ACHN (cell line): Measurements from ENCODE around the gene DACT3.

Experiments used
- DNase-seq: peaks from one replicate; pipeline ENCODE4 v3.0.0-alpha.2; 2015
- in situ Hi-C: cut with HindIII; loops from 2 replicates; pipeline ENCODE4 v1.10.0; 2017; ENCODE audit warnings: low sequenced_read_pairs, low pct_ligation_motif_present, low pct_unique_long_range_greater_than_20kb

Gene DACT3

DNA sequence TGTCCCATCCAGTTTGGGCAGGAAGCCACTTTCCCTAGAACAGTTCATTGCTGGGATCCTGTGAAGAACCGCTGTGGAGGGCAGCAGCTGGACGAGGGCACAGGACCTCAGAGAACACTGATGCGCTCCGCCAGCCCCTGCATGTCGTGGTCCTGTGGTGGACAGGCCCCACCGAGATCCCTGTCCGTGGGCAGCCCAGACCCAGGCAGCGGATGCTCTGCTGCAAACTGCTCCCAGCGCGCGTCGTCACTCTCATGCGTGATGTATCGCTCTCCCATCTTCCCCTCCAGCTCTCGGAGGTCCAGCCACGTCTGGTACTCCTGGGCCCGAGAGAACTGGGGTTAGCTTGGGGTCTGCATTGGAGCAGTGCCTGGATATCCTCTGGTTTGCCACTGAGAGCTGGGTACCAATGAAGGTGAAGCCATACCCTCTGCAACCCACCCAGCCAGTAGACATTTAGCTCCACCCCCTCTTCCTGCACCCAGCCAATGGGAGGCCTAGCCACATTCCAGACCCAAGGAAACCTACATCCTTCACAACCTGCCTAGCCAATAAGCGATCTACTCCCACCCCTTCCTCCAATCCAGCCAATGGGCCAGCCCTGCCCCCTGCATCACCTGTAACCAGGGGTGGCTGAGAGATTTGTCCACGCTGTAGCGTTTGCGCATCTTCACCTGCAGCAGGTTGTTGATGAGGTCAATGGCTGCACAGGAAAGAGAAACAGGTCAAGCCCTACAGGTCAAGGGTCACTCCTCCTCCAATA, 13.6 kb upstream of the DACT3 start:
- in situ Hi-C loops, result no loop called here
- DNase-seq, result peak; percentile 24

- in situ Hi-C loops, result no loop called here
- no peak for DNase-seq
These were observed 9.8 kb upstream of the DACT3 start for GRCh38 chr19:46670813-46671212.

DNA sequence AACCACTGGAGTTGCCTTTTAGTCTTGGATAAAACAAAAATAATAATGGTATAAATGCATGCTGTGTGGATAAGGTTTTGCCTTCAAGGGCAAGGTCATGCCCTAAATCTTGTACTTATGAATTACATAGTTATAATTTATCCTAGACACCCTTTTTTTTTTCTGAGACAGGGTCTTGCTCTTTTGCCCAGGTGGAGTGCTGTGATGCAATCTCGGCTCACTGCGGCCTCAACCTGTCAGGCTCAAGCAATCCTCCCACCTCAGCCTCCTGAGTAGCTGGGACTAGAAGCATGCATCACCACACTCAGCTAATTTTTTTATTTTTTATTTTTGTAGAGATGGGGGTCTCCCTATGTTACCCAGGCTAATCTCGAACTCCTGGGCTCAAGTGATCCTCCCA, 7.7 kb upstream of the DACT3 start:
- DNase-seq, result no peak
- in situ Hi-C loops, result no loop called here

DNA sequence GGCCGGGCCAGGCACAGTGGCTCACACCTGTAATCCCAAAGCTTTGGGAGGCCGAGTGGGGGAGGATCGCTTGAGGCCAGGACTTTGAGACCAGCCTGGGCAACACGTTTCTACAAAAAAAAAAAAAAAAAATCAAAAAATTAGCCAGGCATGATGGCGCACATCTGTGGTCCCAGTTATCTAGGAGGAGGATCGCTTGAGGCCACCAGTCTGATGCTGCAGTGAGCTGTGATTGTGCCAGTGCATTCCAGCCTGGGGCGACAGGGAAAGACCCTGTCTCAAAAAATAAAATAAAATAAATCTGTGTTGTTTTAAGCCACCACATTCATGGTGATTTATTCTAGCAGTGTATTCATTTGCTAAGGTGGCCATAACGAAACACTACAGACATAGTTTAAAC, 4.1 kb upstream of the DACT3 start:
- no peak for DNase-seq
- in situ Hi-C loops, result no loop called here

GRCh38 chr19:46661735-46662592, 982 bp upstream of the DACT3 start:
- in situ Hi-C loops, result no loop called here

GRCh38 chr19:46660551-46661019, 397 bp downstream of the DACT3 start:
- no peak for DNase-seq
- in situ Hi-C loops, result no loop called here

More at GRCh38 chr19:46661735-46662592, 982 bp upstream of the DACT3 start:
- DNase-seq, result peak; percentile 84

DNA sequence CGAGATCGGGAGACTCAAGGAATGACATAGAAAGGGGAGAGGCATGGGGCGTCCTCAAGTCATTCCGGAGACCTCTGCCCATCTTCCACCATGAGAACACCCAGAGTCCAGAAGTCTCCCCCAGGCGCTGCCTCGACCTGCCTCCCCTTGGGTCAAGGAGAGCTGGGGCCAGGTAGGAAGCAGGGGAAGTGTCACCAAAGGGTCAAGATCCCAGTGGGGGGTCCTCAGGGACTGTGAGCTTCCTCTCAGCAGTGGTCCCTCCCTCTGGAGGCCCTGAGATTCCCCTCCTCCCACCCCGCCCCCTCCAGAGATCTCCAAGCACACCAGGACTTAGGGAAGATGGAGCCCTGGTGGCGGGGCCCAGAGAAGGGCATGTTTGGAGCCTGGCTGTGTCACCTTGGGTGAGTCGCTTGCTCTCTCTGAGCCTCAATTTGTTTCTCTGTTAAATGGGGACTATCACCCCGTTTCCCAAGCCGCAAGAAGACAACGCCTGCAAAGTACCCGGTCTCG, 919 bp downstream of the DACT3 start:
- DNase-seq, result no peak
- in situ Hi-C loops, result no loop called here

DNA sequence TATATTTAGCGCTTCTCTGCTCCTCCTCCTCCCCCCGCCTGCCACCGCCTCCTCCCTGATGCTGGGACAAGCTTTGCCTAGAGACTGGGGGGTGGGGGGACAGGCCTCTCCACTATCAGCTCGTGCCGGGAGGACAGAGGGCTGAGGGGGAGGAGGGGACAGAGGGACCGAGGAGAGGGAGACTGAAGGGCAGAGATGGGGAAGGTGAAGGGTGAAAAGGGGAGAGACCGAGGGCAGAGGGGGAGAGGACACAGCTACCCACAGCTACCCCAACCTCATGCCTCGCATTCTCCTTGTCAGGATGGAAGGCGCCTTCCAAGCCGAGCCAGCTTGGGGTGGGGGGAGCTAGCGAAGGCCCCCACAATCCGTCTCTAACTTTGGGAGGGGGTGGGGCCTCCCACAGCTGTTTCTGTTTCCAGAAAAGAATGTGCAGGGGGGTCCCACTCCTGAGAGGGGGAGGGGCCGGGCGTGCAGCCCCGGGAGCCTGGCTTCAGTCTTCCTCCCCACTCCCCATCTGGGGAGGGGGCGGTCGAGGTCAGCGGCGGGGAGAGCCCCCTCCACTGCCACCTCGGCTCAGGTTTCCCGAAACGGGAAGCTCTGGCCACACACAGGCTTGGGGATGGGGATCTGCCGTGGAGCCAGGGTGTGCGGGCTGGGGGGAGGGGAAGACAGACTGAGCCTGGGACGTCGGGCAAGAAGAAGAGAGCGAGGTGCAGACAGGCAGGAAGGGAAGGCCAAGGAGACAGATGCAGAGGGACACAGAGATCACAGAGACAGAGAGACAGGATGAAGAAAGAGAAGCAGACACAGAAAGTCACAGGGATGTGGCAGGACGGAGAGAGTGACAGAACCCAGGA, 1.6 kb downstream of the DACT3 start:
- in situ Hi-C loops, result no loop called here
- DNase-seq, result no peak

- in situ Hi-C loops, result no loop called here
These were observed 4.4 kb downstream of the DACT3 start for GRCh38 chr19:46656541-46656940.

GRCh38 chr19:46654621-46655152, 6.3 kb downstream of the DACT3 start:
- in situ Hi-C loops, result no loop called here

More at GRCh38 chr19:46656541-46656940, 4.4 kb downstream of the DACT3 start:
- no peak for DNase-seq

DNA sequence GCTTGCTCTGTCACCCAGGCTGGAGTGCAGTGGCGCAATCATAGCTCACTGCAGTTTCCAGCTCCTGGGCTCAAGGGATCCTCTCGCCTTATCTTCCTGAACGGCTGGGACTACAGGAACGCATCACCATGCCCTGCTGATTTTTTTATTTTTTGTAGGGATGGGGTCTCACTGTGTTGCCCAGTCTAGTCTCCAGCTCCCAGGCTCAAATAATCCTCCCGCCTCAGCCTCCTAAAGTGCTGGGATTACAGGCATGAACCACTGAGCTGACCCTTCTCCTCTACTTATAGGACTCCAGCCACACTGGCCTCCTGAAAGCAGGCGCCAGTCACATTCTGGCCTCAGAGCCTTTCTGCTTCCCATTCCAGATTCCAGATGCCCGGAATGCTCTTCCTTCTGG, 10.5 kb downstream of the DACT3 start:
- no peak for DNase-seq
- in situ Hi-C loops, result no loop called here

More at GRCh38 chr19:46654621-46655152, 6.3 kb downstream of the DACT3 start:
- DNase-seq, result no peak

GRCh38 chr19:46648961-46649960, 11.7 kb downstream of the DACT3 start:
- DNase-seq, result no peak
- in situ Hi-C loops, result no loop called here

DNA sequence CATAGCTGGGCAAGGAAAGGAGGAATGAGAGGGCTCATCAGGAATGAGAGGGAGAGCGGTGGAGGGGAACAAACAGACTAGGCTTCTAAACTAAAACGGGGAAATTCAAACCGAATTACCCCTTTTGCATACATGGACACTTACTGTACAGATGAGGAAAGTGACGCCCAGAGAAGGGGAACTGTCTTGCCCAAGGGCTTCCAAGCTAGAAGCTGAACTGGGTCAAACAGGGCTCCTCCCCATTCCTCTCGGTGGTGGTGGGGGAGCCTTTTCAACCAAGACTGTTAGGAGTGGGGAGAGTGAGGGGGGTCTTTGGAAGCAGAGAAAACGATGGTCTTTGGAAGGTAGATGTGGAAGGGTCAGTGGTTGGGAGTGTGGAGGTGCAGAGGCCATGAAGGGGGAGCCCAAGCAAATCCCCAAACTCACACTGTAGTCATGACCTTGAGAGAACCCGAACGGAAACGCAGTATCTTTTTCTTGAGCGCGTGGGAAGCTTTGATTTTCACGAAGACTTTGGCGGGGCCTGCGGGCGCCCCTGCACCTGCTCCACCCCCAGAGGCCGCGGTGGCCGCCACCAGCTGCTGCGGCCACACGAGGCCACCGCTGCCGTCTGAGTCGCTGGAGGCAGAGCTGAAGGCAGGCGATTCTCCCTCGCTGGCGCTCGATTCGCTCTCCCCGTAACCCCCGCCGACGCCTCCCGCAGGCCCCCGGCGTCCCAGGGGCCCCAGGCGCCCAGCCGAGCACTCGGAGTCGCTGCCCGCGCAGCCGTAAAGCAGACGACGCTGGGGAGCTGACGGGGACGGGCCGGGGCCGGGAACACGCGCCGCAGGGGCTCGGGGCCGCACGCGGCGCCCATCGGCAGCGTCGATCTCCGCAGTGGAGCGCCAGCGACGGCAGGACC, 12.7 kb downstream of the DACT3 start:
- in situ Hi-C loops, result no loop called here
- DNase-seq, result no peak

- in situ Hi-C loops, result no loop called here
- DNase-seq, result no peak
These were observed 14.6 kb downstream of the DACT3 start for GRCh38 chr19:46646402-46646801.

- no peak for DNase-seq
- in situ Hi-C loops, result no loop called here
These were observed 16.3 kb downstream of the DACT3 start for GRCh38 chr19:46644720-46645119.

- in situ Hi-C loops, result no loop called here
- DNase-seq, result no peak
These were observed 20.3 kb downstream of the DACT3 start for GRCh38 chr19:46640656-46641055.
